Fibroblast of villous mesenchyme (primary cell): ENCODE results near the gene SBF2. TPM values are rescaled to one million over a fixed set of nuclear protein-coding genes. Genes with fewer than 3 reads are reported as not detected.

ENCODE experiments used
- DNase-seq: peaks from one replicate; pipeline ENCODE4 v3.0.0-alpha.2; 2010; ENCODE audit warnings: low read depth
- H3K4me3 ChIP-seq: 2 replicates; pipeline ENCODE4 v1.5.1; 2011; ENCODE audit warnings: low read depth, mild to moderate bottlenecking, low read length
- CTCF ChIP-seq: IDR thresholded peaks from 2 replicates; pipeline ENCODE4 v1.5.1; 2012; ENCODE audit warnings: low read depth, mild to moderate bottlenecking, low read length; ENCODE audit not compliant: insufficient read depth
- total RNA-seq: library from RNA; depleted of rRNA; stranded (reverse); fragments of >200 nt; gene quantifications from 2 replicates; pipeline ENCODE4 v1.2.3, GENCODE V29; 2012

The SBF2 gene
- total RNA-seq, 1 donor: 35.0 TPM

GRCh38 chr11:9802291-9802861, 491.6 kb downstream of the SBF2 start:
- peak; percentile 90 for DNase-seq
- H3K4me3 ChIP-seq: no peak overlapping the region
- TF ChIP-seq CTCF: no peak

GRCh38 chr11:9799886-9800285, 494.1 kb downstream of the SBF2 start:
- no peak for DNase-seq
- no peak overlapping the region for H3K4me3 ChIP-seq
- TF ChIP-seq CTCF: no peak

- no peak for TF ChIP-seq CTCF
- H3K4me3 ChIP-seq: no peak overlapping the region
- no peak for DNase-seq
Measured at GRCh38 chr11:9797300-9797699, 496.7 kb downstream of the SBF2 start.

- H3K4me3 ChIP-seq: no peak overlapping the region
- no peak for DNase-seq
Measured at GRCh38 chr11:9796854-9797253, 497.2 kb downstream of the SBF2 start.

GRCh38 chr11:9796266-9796665, 497.8 kb downstream of the SBF2 start:
- no peak for DNase-seq
- no peak for TF ChIP-seq CTCF
- H3K4me3 ChIP-seq: no peak overlapping the region

More at GRCh38 chr11:9796854-9797253, 497.2 kb downstream of the SBF2 start:
- no peak for TF ChIP-seq CTCF

GRCh38 chr11:9790703-9791102, 503.3 kb downstream of the SBF2 start:
- no peak overlapping the region for H3K4me3 ChIP-seq
- no peak for DNase-seq
- no peak for TF ChIP-seq CTCF

GRCh38 chr11:9789910-9790309, 504.1 kb downstream of the SBF2 start:
- no peak for DNase-seq

More at GRCh38 chr11:9789910-9790309, 504.1 kb downstream of the SBF2 start:
- no peak for TF ChIP-seq CTCF
- no peak overlapping the region for H3K4me3 ChIP-seq
